GM12878 (cell line): Measurements from ENCODE around the gene SCNN1B.

Source experiments
- ATF7 ChIP-seq: fragments of 450-650 bp; IDR thresholded peaks from 2 replicates; pipeline ENCODE4 v1.6.1; 2016; ENCODE audit warnings: low read depth, mild to moderate bottlenecking
- CBX5 ChIP-seq: sonication (generic); IDR thresholded peaks from 2 replicates; pipeline ENCODE4 v1.6.1; 2016; ENCODE audit warnings: low read depth, moderate library complexity, mild to moderate bottlenecking, inconsistent platforms
- CREM ChIP-seq: IDR thresholded peaks from 2 replicates; pipeline ENCODE4 v1.6.1; 2014; ENCODE audit warnings: antibody characterized with exemption, low read depth
- CTCF ChIP-seq, 3 experiments: IDR thresholded peaks in 2 of 3; conservative IDR thresholded peaks in 1 of 3; 2 replicates each; pipeline ENCODE4 v1.5.1; 2011; ENCODE audit warnings: low read depth in 3 of 3, low read length in 3 of 3, mild to moderate bottlenecking in 3 of 3, control low read depth in 2 of 3, moderate library complexity in 2 of 3, inconsistent platforms in 1 of 3, mixed read lengths in 1 of 3; ENCODE audit not compliant: control insufficient read depth in 2 of 3, insufficient read depth in 1 of 3; ENCODE audit errors: extremely low read depth in 1 of 3
- EGR1 ChIP-seq, 2 experiments: IDR thresholded peaks; 1 replicate in 1 of 2; 2 replicates in 1 of 2; pipeline ENCODE4 v1.6.1; 2011 to 2012; ENCODE audit warnings: low read depth in 2 of 2, low read length in 2 of 2, borderline replicate concordance in 1 of 2, mild to moderate bottlenecking in 1 of 2, moderate library complexity in 1 of 2
- EZH2 ChIP-seq: IDR thresholded peaks from 2 replicates; pipeline ENCODE4 v1.6.1; 2012; ENCODE audit warnings: low read depth, mild to moderate bottlenecking, control low read depth, inconsistent platforms, low read length, borderline replicate concordance; ENCODE audit not compliant: control insufficient read depth
- FOXM1 ChIP-seq: IDR thresholded peaks from 2 replicates; pipeline ENCODE4 v1.6.1; 2012; ENCODE audit warnings: low read depth, mild to moderate bottlenecking, inconsistent platforms, low read length, moderate library complexity
- JUNB ChIP-seq: IDR thresholded peaks from 2 replicates; pipeline ENCODE4 v1.6.1; 2016; ENCODE audit warnings: antibody characterized with exemption, mild to moderate bottlenecking
- KLF5 ChIP-seq: fragments of 450-650 bp; IDR thresholded peaks from 2 replicates; pipeline ENCODE4 v1.6.1; 2014; ENCODE audit warnings: mild to moderate bottlenecking; ENCODE audit not compliant: partially characterized antibody
- SPI1 ChIP-seq: IDR thresholded peaks from 2 replicates; pipeline ENCODE4 v1.6.1; 2011; ENCODE audit warnings: low read depth, mild to moderate bottlenecking, low read length, moderate library complexity, borderline replicate concordance; ENCODE audit not compliant: insufficient read depth
- ZNF24 ChIP-seq: fragments of 450-650 bp; IDR thresholded peaks from 2 replicates; pipeline ENCODE4 v1.6.1; 2017; ENCODE audit warnings: antibody characterized with exemption, mild to moderate bottlenecking
- ZZZ3 ChIP-seq: IDR thresholded peaks from 2 replicates; pipeline ENCODE4 v1.6.1; 2011; ENCODE audit warnings: low read depth; ENCODE audit not compliant: control insufficient read depth, insufficient read length
- TF ChIP-seq, protein P1 (sequence below): fragments of 450-650 bp; IDR thresholded peaks from 2 replicates; pipeline ENCODE4 v1.6.1; 2017; ENCODE audit warnings: antibody characterized with exemption, mild to moderate bottlenecking, moderate library complexity
- TF ChIP-seq, protein P2 (sequence below): IDR thresholded peaks from 2 replicates; pipeline ENCODE4 v1.6.1; 2011; ENCODE audit warnings: low read depth, low read length, improper control_type of control experiment, borderline replicate concordance

GRCh38 chr16:23288726-23289512, 13.2 kb upstream of the SCNN1B start:
- TF ChIP-seq FOXM1 (no peak), EZH2 (no peak), JUNB (no peak), SPI1 (peak; percentile 61; the same call in 1 of the 2 replicates), KLF5 (no peak), CTCF (IDR thresholded peaks at IDR 0.05 in 2 of 3, conservative IDR thresholded peaks at IDR 0.05 in 1 of 3; ENCODE audit: control insufficient read depth in 2 of 3, extremely low read depth in 1 of 3, insufficient read depth in 1 of 3, low read depth in 3 of 3, low read length in 3 of 3) (no peak), ATF7 (no peak), CREM (no peak), ZNF24 (no peak), ZZZ3 (no peak), CBX5 (no peak), EGR1 (IDR thresholded peaks at IDR 0.05; ENCODE audit: borderline replicate concordance in 1 of 2, low read depth in 2 of 2, low read length in 2 of 2) (no peak)
- TF ChIP-seq, protein P1, sequence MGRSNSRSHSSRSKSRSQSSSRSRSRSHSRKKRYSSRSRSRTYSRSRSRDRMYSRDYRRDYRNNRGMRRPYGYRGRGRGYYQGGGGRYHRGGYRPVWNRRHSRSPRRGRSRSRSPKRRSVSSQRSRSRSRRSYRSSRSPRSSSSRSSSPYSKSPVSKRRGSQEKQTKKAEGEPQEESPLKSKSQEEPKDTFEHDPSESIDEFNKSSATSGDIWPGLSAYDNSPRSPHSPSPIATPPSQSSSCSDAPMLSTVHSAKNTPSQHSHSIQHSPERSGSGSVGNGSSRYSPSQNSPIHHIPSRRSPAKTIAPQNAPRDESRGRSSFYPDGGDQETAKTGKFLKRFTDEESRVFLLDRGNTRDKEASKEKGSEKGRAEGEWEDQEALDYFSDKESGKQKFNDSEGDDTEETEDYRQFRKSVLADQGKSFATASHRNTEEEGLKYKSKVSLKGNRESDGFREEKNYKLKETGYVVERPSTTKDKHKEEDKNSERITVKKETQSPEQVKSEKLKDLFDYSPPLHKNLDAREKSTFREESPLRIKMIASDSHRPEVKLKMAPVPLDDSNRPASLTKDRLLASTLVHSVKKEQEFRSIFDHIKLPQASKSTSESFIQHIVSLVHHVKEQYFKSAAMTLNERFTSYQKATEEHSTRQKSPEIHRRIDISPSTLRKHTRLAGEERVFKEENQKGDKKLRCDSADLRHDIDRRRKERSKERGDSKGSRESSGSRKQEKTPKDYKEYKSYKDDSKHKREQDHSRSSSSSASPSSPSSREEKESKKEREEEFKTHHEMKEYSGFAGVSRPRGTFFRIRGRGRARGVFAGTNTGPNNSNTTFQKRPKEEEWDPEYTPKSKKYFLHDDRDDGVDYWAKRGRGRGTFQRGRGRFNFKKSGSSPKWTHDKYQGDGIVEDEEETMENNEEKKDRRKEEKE = no peak
- TF ChIP-seq, protein P2, sequence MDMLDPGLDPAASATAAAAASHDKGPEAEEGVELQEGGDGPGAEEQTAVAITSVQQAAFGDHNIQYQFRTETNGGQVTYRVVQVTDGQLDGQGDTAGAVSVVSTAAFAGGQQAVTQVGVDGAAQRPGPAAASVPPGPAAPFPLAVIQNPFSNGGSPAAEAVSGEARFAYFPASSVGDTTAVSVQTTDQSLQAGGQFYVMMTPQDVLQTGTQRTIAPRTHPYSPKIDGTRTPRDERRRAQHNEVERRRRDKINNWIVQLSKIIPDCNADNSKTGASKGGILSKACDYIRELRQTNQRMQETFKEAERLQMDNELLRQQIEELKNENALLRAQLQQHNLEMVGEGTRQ = no peak
